NCI-H1105 (cell line): ENCODE data around the gene CHL1.

Experiments
- DNase-seq: peaks from one replicate; lab custom pipeline; 2025; lab: John Stamatoyannopoulos, UW

The CHL1 gene

GRCh38 chr3:278300-279064 is 81.9 kb downstream of the CHL1 start:
- no peak for DNase-seq

DNA sequence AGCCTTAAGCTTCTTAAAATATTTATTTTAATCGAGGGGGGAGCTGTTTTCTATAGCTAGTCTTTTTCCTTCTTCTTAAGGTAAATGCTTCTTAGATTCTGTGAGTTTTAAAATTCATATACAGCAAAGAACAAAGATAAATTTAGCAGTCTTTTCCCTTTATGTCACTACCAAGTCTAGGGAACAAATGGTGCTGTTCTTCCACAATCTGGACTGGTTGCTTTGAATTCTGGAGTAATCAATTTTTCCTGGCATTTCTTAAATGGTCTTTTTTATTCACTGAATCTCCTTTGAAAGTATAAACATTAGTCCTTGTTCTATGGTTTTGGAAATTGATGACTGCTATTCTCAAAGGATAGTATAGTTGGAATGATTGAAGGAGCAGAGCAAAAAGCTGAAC is 82.8 kb downstream of the CHL1 start:
- no peak for DNase-seq

DNA sequence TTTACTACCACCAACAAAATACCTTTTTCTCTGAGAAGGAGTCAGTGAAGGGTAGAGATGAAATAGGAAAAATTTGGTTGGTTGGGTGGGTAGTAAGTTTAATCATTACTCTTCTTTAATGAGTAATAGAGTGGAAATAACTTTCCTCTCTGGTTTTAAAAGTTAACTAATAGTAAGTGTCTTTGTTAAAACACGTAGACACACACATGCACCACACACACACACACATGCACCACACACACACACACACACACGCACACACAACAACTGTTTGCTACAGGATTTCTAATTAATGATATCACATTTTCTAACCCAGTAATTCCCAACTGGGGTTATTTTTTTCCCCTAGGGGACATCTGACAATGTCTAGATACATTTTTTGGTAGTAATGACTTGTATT is 84.1 kb downstream of the CHL1 start:
- DNase-seq = no peak

GRCh38 chr3:284322-284721 is 87.8 kb downstream of the CHL1 start:
- no peak for DNase-seq

DNA sequence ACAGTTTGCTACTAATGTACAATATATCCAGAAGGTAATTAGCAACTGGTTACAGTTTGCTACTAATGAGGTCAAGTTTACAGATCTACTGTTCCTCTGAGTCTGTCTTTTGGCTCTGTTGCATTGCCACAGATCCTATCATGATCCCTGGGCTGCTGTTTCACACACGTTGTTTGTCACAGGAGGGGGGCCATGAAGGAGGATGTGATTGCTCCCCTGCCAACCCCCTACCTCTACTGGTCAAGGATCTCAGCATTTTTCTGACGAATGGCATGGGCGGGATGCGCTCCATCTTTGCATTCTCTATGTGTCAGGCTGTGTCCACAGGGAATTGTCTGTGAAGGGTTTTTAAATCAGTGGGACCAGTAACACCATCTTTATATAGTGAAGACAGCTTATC is 91.9 kb downstream of the CHL1 start:
- no peak for DNase-seq

DNA sequence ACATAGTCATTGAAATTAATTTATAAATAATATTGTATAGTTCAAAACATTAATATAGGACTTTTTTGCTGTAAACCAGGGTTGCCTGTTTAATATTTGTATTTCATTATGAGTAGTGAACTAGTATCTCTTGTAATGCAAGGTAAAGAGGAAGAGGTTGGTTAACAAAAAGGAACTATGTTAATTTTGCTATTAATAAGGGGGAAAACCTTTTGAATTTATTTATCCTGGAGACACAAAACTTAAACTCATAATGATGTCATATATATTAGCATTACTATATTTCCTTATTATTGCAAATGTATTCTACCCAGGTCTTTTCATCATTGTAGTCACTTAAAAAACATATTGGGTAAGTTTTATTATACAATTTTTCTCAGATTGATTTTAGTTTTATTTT is 94.5 kb downstream of the CHL1 start:
- DNase-seq = no peak

GRCh38 chr3:291646-292436 is 95.3 kb downstream of the CHL1 start:
- DNase-seq = no peak

GRCh38 chr3:294096-294495 is 97.5 kb downstream of the CHL1 start:
- DNase-seq = no peak

- DNase-seq = no peak
Observed at GRCh38 chr3:294581-294980, 98.0 kb downstream of the CHL1 start.

DNA sequence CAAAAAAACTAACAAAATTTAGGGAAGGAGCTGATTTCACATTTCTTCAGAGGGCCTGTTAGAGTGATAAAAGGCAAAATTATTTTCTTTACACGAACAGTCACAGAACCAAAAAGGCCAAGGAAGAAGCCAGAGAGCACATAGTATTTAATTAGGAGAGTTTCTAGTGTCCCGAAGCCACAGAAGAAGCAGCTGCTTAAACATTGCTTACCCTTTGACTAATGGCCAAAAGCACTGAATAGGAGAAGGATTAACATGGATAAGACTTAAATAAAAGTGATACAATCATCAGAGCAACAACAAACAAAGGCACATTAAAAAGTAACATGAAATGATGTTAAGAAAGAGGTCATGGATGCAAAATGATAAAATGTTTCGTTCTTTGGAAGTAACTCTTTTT is 98.6 kb downstream of the CHL1 start:
- DNase-seq = no peak

DNA sequence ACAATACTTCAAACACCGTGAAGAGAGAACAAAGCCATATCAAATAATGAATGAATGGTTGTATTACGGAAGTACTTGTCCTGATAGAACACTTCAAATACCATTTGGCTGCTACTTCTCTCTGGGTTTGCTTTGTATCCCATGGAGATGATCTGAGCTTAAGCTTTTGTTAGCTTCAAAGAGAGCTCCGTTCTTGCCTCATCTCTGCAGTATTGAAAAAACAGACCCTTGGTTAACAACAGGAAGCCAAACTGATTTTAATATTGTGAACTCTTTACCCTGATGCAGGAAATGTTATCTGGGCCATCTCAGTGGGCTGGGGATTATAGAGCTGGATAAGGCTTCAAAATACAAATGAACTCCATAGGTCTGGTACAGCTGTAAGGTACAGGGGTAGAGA is 101.0 kb downstream of the CHL1 start:
- no peak for DNase-seq

DNA sequence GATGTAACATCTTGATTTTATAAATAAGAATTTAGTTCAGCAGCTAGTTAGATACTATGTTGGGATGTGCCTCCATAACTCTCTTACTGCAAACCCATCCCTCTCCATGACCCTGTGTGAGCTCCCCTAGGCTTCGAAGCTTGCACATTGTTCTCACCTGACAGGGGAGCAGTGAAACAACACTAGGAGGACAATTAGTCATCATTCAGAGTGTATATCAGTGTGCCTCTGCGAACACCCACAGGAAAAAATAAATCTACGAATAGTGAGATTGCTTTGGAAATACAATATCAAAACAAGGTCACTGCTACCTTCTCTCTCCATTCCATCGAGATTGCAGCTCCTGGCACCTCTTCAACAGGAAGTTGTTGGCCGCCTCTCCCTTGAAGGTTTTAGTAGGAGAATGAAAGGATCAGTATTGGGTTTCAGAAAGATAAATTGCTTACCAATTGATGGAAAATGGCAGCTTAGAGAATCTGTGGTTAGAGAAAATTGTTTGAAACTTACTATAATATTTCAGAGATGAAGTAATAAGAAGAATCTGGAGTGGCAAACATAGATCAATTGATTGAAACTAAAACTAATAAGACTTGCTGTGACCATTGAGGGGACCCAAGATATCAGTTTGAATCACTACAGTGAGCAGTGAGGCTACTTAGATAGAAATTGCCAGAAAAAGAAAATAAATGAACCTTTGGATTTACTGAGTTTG is 103.2 kb downstream of the CHL1 start:
- DNase-seq = no peak

GRCh38 chr3:307182-307581 is 110.6 kb downstream of the CHL1 start:
- DNase-seq = no peak

- no peak for DNase-seq
Observed at GRCh38 chr3:308597-309321, 112.2 kb downstream of the CHL1 start.

- DNase-seq = peak; percentile 62
Observed at GRCh38 chr3:312160-312733, 115.7 kb downstream of the CHL1 start.

- no peak for DNase-seq
Observed at GRCh38 chr3:312911-313310, 116.3 kb downstream of the CHL1 start.

GRCh38 chr3:317012-317411 is 120.4 kb downstream of the CHL1 start:
- DNase-seq = no peak

DNA sequence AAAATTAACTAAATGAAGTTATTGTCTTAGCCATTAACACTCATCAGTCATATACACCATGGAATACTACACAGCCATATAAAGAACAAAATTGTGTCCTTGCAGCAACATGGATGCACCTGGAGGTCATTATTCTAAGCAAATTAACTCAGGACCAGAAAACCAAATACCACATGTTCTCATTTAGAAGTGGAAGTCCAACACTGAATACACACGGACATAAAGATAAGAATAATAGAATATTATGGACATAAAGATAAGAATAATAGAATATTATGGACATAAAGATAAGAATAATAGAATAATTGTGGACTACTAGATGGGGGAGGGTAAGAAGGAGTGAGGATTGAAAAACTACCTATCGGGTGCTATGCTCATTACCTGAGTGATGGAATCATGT is 122.3 kb downstream of the CHL1 start:
- no peak for DNase-seq

DNA sequence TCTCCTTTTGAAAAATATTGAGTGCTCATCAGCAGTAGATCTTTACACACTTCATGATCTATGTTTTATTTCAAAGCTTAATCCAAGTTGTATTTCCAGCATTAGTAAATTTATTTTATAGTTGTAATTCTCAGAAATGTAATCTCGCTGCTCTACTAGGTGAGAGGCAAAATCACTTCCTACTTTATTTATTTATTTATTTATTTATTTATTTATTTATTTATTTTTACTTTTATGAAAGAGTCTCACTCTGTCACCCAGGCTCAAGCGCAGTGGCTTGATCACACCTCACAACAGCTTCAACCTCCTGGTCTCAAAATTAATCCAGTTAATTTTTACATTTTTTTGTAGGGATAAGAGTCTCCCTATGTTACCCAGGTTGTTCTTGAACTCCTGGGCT is 127.9 kb downstream of the CHL1 start:
- no peak for DNase-seq

DNA sequence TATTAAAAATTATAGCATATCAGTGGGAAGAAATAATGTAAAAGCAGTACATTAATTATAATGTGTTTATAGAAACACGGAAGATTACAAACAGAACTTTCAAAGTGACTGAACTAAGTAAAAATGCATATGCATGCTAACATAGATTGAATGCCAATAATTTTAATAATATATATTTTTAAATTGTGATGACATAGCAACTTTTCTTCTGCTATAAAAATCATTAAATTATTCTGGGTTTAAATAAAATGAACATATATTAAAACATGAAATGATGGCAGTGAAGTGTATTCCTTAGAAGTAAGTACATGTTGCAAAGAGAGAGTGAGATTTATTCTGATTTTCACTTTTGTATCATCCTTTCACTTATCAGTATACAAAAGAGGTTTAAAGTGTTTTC is 128.9 kb downstream of the CHL1 start:
- no peak for DNase-seq

DNA sequence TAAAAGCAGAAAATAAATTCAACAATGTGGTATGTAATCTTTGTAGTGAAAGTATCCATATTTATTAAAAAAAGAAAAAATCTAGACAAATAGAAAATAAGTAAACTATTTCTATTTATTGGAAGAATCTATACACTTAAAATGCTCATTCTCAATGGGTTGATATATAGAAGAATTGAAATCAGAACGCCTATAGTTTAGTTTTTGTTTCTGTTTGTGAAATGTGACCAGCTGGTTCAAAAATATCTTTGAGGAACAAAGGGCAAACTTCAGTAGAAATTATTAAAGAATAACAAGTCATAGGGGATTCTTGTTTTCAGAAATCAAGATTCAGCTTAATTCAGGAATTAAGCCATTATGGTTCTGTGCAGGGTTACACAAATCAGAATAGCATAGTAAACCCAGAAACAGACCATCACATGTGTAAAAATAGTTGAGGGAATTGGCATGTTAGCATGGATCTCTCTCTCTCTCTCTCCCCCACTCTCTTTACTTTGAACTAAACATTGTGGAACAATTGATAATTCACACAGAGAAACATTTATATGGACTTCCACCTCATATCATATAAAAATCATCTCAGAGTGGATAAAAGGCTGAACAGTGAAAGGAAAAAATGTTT is 134.0 kb downstream of the CHL1 start:
- DNase-seq = no peak

DNA sequence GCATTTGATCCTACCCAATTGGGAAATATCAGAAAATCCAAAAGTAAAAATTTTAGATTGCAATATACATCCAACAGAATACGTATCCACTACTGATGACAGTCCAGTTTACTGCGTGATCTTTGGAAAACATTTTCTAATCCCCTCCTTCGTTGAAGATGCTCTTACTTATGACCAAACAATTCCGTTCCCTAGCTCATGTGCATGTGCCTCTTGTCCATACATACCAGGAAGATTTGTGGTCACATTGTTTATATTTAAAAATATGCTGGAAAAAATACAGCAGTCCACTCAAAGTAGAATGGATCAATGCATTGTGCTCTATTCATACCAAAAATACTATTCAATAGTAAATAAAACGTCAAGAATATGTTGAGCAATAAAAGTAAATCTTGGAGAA is 135.3 kb downstream of the CHL1 start:
- no peak for DNase-seq
